Activated CD4-positive, alpha-beta T cell treated with anti-CD3 and anti-CD28 coated beads, Interleukin-2, amount 50 U/mL, for 24 hours (primary cell): ENCODE data around the gene ST6GALNAC4.

Source experiments
- DNase-seq, 2 donors: peaks; one replicate each; pipeline ENCODE4 v3.0.0-alpha.2; 2020; ENCODE audit warnings: low read depth in 1 of 2, low spot score in 1 of 2

The ST6GALNAC4 gene, protein sequence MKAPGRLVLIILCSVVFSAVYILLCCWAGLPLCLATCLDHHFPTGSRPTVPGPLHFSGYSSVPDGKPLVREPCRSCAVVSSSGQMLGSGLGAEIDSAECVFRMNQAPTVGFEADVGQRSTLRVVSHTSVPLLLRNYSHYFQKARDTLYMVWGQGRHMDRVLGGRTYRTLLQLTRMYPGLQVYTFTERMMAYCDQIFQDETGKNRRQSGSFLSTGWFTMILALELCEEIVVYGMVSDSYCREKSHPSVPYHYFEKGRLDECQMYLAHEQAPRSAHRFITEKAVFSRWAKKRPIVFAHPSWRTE

DNA sequence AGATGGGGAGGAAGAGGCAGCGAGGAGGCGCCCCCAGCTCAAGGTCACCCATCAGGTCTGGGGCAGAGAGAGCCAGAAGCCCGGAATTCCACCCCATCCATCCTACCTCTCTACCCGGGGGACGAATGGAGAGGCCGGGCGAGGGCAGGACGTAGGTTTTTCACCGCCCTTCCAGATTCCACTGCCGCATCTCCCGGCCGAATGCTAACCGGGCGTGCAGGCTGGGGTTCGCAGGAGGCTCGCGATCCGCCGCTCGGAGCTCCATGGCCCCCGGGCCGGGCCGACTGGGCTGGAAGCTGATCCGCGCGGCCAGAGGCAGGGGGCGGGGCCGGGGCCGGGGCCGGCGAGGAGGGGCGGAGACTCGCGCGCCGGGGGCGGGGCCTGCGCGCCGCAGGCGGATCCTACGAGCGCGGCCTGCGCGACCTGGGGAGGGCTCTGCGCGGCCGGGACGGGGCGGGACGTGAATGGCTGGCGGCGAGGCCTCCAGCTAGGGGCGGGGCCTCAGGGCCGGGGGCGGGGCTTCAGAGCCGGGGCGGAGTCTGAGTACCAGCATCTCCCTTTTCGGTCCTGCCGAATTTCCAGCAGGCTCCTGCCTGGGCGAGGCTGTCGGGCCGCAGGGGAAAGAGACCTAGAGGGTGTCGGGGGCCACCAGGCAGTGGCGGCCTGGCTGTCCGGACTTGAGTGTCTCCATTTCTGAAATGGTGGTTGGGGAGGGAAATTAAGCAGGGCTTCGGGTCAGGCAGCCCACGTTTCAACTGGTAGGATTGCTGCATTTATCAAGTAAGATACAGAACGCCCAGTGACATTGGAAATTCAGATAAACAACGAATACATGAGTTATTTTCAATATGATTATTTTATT is at the start of gene ST6GALNAC4:
Gene ST6GALNAC4 (minus strand): TSS at position 322 of the 862 bp plus-strand sequence. CDS start 622 bp downstream, outside the sequence.
- peak; percentile 93 to 98 for DNase-seq

DNA sequence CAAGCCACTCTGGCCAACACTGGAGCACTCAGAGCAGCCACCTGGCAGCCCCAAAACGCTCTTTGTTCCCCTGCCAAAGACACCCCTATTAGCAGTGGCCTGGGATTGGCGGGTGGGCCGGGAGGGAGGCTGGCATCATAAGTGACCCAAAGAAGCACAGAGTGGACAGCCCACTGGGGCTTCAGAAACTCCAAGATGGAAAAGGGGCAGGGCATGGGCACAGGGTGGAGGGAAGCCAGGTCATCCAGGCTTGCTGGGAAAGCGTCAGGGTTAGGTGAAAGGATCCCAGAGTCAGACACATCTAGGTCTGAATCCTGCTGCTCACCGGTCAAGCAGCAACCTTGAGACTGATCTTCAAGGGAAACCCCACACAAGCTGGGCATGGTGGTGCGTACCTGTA is 49.1 kb upstream of the ST6GALNAC4 start:
- DNase-seq = no peak

DNA sequence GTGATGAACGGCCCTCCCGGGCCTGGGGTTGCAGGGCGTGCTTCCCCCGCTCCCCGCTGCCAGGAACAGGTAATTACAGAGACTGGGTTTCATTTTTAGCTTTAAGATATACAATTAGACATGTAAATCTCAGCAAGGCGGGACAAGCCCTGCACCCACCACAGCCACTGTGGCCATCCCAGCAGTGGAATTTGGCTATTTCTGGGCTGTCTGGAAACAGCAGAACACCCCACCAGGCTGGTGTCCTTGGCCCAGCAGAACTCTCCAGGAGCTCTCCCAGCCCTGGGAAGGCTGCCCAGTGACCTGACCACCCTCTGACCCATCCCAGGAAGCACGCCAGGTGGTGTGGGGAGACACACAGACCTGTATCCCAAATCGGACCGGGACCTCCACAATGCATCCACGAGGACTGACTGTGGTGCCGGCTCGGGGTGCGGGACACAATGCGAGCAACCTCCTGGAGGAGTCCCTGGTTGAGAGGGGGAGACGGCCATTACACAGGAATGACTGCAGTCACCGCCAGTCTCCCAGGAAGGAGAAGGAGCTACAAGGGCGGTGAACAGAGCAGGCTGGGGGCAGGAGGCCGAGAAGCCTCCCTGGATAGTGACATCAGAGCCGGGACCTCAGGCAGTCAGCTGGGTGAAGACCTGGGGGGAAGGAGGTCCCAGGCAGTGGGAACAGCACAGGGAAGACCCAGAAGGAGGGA is 46.7 kb upstream of the ST6GALNAC4 start:
- DNase-seq = no peak

DNA sequence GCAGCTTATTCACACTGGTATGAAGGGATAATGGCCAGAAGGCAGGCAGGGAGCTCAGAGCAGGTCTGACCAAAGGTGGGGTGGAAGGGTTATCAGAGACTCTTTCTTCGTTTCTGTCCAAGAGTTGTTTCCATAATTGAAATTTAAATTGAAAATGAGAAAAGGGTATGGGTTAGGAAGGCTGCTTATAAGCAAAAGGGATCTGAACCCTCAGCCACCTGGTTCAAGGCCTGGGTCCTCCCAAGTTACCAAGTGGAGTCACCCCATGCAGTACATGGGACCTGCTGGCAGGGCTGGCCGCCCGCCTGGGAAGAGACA is 46.2 kb upstream of the ST6GALNAC4 start:
- DNase-seq = no peak

DNA sequence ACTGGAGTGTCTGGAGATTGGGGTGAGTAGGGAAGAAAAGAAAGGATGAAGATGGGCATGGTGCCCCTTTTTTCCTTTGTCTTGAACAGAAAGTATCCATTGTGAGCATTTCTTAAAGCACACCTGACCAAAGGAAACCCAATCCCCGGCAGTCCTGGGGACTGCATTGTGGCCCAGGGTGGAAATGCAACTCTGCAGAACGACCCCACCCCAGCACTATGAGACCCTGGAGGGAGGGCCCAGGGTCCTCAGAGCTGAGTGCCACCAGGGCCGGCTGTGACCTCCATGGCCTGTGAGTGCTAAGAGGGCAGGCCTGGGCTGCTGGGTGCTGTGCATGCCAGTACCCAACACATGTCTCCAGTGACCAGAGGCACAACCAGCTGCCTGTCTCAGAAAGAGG is 45.4 kb upstream of the ST6GALNAC4 start:
- DNase-seq = no peak

DNA sequence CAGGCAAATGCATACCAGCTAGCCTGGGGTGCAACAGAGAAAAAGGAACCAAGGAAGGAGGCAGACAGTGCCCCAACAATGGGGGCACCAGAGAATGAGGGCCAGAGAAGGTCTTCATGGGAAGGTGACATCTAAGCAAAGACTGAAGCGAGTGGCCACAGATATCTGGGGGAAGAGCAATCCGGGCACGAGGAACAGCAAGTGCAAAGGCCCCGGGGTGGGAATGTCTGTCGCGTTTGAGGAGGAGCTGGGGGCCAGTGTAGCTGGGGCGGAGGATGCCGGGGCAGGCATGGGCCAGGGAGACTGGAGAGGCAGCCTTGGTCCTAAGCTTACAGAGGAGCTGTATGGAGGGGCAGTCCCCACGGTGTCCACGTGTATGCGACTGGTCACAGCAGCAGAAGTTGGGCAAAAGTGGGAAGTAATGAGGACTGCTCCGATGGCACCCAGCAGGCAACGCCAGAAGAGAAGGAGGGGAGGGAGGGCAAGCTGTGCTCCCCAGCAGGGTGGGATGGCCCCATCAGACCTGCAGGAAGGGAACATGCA is 44.8 kb upstream of the ST6GALNAC4 start:
- DNase-seq = no peak

DNA sequence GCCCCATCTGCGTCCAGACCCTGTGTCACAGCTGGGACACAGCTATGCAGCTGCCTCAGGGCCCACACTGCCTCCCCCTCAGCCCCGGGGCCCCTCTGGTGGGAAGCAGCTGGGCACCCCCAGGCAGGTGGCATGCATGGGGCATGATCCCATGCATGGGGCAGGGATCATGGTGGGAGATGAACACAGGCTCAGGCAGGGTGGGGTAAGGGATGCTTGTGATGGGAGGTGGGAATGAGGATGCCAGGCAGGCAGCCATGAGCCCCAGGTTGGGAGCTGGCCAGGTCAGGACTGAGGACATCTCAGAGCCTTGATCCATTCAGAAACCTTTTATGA is 44.3 kb upstream of the ST6GALNAC4 start:
- DNase-seq = no peak

DNA sequence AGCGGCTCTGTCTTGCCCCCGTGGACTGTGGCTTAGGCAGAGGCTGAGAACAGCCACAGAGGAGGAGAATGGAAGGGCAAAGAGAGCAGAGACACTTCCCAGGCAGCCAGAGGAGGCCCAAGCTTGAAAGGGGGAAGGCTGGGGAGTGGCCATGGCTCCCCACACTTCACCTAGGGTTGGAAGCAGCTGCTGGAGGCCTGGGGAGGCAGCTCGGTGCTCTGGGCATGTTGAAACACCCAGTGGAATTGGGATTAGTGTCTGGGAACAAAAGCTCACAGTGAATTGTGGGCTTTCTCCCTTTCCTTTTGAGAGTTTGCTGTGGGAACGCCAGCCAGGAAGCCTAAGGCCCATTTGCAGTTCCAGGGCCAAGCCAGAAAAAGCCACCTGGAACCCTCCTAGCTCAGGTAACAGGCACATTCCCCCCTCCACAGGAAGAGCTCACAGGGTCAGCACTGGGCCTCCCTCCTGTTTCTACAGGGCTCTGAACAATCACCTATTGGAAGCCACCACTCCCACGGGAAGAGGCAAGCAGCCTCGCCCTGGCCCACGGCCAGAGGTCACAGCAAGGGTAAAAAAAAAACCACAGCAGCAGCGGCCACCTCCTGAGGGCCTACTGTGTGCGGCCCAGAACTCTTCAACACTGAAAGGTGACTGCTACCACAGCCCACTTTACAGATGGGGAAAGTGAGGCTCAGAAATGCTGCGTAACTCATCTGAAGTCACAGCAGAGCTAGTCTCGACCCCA is 43.7 kb upstream of the ST6GALNAC4 start:
- DNase-seq = no peak

DNA sequence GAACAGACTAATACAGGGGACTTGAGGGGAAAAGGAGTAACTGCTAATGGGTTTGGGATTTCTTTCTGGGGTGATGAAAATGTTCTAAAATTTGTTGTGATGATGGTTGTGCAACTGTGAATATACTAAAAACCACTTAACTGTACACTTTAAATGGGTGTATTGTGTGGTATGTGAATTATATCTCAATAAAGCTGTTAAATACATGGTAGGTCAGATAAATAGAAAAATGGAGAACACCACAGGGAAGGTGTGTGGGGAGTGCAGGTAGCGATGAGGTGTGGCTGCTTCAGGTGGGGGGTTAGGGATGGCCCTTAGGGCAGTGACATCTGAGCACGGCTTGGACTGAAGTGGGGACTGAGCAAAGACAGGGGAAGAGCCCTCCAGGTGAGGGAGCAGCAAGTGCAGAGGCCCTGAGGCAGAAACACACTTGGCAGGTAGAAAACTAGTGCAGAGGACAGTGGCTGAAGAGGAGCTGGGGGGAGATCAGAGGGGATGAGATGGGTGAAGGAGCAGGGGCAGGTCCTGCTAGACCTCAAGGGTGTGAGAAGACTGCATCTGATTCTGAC is 43.1 kb upstream of the ST6GALNAC4 start:
- DNase-seq = no peak

DNA sequence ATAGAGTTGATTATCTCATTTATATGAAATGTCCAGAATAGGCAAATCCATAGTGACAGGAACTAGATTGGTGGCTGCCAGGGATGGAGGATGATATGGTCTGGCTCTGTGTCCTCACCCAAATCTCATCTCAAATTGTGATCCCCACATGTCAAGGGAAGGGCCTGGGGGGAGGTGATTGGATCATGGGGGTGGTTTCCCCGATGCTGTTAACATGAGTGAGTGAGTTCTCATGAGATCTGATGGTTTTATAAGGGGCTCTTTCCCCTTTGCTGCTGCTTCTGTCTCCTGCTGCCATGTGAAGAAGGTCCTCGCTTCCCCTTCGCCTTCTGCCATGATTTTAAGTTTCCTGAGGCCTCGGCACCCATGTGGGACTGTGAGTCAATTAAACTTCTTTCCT is 42.6 kb upstream of the ST6GALNAC4 start:
- DNase-seq = no peak

DNA sequence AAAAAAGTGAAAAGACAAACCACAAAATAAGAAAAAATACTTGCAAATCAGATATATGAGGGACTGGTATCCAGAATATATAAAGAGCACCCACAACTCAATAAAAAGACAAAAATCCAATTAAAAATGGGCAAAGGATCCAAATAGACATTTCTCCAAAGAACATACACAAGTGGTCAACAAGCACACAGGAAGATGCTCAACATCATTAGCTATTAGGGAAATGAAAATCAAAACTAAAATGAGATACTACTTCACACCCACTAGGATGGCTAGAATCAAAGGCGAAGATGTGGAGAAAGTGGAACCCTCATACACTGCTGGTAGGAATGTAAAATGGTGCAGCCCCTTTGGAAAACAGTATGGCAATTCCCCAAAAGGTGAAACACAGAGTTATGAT is 41.9 kb upstream of the ST6GALNAC4 start:
- no peak for DNase-seq

DNA sequence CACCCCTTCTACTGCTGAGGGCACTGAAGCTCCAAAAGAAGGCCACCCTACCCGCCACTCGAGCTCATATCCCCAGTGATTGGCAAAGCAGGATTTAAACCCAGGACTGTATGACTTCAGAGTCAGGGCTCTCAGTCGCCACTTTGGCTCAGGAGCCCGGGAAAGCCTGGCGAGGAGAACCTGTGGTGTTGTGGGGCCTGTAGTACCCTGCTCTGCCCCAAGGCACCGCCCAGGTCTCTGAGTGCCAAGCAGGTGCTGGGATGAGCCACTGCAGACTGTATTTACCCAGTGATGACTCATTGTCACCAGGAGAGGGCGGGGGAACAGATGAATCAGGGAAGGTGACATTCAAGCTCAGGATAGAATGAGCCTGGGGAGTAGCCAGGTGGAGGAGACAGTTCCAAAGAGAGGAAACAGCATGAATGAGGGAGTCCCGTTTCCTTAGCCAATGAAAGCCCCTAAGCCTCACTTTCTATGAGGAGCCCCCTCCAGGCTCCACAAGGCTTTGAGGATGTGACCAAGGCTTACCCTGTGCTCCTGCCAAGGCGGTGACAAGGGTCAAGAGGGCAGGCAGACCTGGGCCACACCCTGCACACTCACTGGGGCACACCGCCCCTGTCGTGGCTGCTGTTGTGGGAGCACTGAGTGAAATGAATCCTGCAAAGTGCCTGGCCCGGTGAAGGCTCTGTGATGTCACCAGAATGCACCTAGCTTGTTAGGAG is 38.6 kb upstream of the ST6GALNAC4 start:
- peak; percentile 52 to 86 for DNase-seq

DNA sequence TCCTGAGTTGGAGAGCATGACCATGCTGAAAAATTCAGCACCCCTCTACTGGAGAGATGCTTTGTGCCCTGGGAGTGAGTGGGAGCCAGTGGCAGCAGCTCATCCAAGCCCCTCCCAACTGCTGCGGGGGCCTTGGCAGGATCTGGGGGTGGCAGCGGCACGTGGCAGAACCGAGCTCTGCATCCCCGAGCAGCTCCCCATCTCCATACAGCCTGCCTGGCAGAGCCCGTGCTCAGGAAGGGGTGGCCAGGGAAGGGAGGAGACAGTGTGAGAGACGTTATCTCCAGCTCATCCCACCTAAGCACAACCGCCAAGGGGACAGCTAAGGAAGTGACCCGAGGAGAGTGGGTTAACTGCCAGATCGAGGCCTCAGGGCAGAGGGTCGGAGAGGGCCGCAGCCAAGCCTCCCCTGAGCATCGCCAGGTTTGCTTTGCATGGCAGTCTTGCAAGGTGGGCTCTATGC is 38.0 kb upstream of the ST6GALNAC4 start:
- DNase-seq = no peak

DNA sequence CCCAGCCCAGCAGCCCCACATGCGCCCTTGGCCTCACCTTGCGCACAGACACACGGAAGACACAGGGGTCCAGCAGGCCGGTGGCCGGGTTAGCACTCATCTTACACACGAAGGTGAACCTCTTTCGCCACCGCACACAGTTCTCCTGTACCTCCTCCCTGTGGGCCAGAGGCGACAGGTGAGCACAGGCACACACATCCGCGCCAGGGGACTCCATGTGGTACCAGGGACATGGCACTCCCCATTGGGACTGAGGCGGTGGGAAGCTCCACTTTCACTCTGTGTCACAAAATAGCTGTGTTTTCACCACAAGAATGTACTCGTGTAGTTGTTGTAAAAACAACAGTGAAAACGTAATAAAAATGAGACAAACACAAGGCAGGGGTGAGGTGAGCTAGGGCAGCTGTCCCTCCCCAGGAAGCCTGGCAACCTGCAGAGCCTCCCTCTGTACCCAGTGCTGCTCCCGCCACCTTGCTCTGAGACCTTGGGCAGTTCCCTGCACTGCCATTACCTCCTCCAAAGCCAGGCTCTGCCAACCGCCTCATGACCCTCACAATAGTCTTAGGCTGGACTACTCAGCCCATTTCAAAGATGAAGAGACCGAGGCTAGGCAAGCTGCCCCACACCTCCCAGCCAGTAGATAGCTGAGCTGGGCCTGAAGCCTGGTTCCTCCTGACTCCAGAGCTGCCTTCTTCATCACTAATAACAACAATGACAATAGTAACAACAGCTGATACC is 37.1 kb upstream of the ST6GALNAC4 start:
- DNase-seq = no peak

DNA sequence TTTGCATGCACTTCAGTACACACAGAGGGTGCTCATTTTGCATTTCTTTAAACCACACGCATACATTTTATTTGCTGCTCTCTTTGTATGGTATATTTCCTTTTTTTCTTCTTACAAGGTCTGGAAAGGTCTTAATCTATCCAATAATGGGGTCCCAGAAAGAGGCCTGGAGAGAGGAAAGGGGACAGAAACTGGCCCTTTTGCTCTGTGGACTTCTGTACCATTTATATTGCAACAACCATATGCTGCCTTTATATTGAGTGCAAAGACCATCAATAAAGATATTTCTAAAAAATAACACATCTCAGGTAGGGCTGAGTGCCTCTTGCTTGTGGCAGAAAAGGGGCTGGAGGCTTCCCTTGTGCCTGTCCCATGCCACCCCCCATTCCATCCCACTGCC is 36.3 kb upstream of the ST6GALNAC4 start:
- DNase-seq = no peak

DNA sequence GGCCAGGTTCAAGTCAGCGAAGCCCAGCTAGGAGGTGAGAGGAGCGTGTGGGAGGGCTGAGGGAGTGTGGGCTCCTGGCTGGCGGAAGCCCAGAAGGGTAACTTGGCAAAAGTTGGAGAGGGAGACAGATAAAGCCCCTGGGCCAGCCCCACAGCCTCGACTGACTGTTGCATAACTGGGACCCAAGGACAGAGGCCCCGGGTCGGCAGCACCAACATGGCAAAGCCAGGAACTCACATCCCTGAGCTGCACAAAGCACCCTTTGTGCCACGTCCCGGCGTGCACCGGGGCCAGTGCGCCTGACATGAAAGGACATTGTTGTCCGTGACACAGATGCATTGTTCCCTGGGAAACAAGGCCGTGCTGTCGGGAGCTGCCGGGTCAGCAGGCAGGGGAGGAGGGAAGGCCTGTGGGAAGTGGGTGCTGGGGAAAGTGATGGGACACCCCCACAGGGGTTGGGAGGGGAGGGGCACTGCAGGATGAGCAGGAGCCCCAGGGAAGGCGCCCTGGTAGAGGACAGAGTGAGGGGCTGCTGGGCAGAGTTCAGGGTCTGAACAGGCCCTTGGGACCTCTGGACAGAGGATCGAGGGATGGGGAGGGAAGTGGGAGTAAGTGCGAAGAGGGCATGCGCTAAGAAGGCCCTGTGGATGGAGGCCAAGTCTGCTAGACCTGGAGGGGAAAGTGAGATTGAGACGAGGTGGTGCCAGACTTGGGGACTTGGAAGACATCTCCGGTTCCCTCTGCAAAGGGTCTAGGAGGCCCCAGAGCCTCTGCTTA is 33.9 kb upstream of the ST6GALNAC4 start:
- no peak for DNase-seq

DNA sequence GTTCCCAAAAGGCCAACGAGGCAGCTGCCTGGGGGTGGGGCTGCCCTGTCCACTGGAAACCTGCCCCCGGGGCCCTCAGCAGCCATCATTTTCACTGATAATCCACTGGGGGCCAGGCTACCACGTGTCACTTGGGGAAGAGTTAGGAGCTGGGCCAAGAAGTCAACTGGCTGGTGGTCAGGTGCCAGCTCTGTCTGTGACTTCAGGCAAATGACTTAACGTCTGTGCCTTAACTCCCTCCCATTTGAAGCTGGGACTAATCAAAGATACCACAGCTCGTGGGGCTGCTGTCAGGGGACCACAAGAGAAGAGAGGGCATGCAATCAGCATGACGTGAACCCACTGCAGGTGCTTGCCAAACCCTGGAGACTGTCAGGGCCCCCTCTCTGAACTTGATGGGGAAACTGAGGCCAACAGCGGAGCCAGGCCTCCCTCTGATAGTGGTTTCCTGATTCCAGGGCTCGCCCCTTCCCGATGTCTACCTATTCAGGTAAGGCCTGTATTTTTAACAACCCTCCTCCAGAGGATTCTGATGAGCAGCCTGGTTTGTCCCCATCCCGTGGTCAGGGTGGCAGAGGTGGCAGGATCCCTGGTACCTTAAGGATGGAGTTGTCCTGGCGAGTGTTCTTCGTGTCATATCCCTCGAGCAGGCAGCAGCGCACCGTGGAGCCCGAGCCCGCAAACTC is 33.1 kb upstream of the ST6GALNAC4 start:
- DNase-seq = no peak
